NCI-H2171 treated with DMSO at 0.1 percent for 48 hours (cell line): ENCODE results near the gene MYRIP.
"Not testable (repeated sequence)": the region's sequence is repeated elsewhere in the genome, so short reads cannot be mapped to it uniquely, and the experiment has no call there.

Experiments used
- DNase-seq: peaks from one replicate; lab custom pipeline; 2025; lab: John Stamatoyannopoulos, UW

The MYRIP gene

DNA sequence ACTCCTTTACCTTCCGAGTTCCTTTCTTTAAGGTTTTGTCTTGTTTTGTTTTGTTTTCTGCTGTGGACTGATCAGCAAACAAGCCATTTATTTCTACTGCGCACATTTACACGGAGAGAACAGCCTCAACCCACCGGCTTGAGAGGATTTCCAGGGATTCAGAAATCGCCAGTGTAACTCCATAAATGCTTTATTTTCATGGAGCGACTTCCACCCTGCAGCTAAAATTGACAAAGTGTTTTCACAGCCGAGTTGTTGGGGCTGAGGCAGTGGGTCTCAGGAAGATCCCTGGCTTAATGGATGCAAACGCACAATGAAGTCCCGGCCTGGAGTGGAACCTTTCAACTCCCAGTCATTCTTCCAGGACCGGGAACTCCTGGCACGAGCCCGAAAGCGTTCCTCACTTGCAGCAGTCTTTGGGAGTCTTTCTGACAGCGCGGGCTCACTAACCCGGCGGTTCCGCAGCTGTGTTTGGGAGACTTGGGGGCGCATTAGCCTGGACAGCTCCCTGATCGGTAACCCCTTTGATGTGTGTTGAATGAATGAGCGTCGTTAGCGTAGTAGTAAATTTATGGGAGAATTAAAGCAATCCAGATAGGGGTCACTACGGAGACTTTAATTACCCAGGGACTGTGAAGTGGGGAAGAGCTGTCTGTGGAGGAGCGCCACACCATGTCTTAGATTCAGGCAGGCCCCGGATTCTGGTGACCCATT lies 785 bp upstream of the MYRIP start:
- DNase-seq = peak; percentile 29

DNA sequence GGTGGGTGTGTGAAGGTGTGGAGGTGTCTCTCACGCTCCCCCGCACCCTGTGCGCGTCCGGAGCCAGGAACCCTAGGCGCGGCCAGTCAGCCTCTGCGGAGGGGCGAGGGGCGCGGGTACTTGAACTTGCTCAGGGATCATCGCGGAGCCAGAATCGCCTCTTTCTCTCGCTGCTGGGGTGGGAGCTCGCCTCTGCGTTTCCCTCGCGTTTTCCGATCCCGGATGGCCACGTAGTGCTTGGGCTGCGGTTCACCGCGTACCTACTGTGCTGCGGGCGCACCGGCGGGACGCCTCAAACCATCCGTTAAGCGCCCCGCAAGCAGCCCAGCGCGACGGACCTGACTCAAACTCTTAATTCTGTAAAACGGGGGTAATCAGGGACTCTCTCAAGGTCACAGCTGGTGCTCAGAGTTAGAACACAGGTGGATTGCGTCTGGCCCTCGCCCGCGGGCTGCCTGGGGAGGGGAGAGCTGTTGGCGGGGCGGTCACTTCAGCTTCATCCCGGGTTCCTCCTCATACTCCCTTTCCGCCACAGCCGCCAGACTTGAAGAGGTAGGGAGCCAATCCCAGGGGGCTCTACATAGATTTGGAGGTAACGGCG lies 686 bp downstream of the MYRIP start:
- DNase-seq = no peak

DNA sequence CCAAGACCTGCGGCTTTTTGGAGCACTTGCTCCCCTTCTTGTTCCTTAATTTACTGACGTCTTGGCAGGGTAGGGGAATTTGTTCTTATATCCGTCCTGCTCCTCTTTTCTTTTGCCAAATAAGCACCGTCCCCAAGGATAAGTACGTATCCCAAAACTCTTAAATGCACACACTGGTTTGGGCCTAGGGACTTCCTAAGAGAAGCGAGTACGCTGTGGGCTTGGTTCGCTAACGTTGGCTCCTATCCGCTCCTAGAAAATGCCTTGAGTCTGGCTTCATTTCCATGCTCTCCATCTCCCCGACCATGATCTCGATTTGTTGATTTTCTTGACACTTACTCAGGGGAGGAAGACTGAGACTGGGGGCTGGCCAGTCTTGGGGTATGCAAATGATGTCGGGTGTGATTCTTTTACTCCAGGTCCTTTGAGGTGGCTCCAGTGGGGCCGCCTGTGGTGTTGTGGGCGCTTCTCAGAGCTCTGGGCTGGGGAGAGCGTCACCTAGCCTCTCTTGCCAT lies 1.3 kb downstream of the MYRIP start:
- DNase-seq = no peak

DNA sequence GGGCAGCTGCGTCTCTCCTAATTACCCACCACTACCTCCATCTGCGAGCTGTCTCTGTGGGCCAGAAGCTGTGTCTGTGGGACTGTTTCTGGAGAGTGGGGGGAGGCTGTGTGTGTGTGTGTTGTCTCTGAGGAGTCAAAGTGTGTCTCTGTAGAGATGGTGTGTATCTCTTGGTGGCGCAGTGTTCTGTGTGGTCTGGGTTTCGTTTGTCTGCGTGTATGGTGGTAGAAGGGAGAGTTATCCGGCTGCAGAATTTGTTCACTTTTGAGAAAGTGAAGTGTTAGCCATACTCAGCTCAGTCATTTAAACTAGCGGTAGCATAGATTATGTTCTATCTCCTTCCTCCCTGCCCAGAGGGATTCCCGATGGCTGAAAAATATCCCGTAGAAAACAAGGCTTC lies 2.2 kb downstream of the MYRIP start:
- no peak for DNase-seq

DNA sequence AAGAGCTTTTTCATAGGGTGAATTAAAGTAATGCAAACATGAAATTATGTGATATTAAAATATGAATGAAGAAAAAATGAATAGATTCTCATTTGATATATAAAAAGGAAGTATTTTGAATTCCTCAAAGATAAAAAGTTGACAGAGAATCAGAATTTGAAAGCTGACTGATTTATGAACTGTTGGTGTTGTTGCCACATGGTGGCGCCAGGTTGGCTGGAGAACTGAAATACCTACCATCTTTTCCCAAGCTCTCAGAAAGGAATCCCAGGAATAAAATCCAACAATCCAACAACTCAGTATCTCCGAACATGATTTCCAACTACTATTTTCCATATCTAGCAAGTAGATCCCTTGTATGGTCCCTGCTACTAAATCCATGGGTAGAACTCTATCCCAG lies 3.1 kb downstream of the MYRIP start:
- no peak for DNase-seq

DNA sequence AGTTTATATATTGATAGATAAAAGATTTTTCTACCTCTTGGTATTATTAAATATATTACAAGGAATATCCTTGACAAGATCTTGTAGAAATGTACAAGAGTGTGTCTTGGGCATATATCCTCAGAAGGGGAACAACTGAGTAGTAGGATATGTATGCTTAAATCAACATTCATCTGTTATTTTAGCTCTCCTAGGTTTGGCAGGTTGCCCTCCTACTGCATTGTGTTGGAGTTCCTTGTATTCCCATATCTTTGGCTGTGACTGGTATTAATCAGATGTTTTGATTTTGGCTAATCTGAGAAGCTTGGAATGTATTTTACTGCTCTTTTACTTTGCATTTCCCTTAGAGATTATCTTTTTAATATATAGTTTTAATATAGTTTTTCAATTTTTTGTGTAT lies 4.6 kb downstream of the MYRIP start:
- no peak for DNase-seq

DNA sequence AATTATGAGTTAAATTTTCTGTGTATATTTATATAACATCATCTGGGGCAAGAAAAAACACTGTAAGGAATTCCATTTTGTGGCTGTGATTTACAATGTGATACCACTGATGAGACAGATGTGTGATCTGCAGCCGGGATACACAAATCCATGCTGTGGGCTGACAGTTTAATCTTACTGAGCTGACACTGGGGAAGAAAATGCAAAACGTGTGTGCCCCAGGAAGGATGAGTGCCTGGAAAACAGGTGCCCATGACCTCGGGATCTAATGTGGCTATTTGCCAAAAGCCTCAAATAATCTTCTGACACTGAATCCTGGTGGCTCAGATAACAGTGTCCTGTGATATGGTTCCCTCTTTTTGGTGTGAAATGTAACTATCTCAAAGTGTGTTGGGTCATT lies 10.5 kb downstream of the MYRIP start:
- peak; percentile 19 for DNase-seq

DNA sequence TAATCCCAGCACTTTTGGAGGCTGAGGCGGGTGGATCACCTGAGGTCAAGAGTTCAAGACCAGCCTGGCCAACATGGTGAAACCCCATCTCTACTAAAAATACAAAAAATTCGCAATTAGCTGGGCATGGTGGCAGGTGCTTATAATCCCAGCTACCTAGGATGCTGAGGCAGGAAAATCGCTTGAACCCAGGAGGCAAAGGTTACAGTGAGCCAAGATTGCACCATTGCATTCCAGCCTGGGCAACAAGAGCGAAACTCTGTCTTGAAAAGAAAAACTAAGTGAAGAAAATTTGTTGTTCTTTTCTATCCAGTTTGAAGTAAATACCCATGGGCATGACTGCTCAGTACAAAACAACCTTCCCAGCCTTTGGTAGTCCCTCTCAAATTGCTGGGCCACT lies 24.4 kb downstream of the MYRIP start:
- not testable (repeated sequence) for DNase-seq

DNA sequence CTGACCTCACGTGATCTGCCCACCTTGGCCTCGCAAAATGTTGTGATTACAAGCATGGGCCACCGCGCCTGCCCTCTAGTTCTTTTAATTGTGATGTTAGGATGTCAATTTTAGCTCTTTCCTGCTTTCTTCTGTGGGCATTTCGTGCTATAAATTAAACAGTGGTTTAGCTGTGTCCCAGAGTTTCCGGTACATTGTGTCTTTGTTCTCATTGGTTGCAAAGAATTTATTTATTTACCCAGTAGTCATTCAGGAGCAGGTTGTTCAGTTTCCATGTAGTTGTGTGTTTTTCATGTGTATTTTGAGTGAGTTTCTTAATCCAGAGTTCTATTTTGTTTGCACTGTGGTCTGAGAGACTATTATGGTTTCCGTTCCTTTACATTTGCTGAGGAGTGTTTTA lies 30.1 kb downstream of the MYRIP start:
- DNase-seq = no peak

DNA sequence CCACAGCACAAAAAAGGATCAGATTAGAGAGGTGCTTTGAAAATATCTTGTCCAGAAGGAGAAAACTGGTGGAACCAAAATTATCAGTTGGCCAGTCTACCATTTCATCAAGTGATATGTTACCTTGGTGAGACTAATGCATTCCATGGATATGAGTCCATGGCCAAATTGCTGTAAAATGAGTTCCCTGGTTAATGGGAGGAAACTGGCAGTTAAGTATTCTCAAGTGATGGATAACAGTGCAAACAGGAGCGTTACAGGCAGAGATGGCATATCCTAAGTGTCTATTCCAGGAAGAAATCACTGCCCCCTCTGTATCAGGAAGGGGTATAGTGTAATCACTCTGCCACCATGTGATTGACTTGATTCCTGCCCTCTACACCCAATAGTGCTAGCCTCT lies 34.0 kb downstream of the MYRIP start:
- no peak for DNase-seq

DNA sequence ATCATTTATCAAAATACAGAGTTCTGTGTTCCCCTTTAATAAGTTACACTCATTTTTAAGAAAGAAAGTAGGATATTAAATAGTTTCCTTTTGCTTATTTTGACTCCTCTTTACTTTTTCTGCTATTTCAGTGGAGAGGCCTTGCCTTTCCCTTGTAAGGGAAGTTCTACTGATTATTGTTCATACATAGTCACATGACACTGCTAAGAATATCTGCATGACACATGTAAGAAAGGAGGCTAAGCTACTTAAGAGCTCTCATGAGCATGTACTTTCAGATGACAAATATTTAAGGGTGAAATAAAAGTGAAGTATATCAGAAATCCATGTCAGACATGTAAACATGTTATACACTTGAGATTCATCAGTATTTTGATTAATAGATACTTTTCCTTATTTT lies 39.0 kb downstream of the MYRIP start:
- DNase-seq = no peak

DNA sequence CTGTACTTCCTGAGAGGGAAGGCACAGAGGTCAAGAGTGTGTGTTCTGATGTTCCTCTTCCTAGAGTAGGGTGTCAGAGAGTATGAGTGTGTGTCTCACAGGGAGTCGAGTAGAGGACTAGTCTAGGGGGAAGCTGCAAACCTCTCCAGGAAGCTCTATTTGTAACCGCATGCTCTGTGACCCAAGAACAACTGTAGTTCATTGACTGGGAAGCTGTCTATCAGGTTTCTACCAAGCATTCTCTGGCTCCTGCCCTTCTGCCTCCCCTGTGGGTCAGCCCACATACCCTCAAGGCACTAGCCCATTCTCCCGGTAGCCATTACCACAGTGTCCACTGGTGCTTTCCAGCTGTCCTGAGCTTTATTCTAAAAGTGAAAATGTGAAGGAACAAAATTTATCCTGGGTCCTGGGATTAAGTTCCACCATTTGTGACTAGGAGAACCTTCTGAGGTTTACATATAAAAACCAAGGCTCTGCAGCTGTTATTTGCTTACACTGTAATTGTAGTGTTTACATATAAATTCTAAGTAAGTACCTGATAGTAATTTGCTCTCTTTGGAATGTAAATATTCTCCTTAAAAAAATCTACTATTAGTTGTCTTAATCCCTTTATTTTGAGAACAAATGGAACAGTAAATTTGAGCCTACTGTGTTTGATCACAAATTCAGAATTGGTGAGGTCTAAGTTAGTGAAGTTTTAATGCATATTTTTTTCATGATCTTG lies 40.7 kb downstream of the MYRIP start:
- no peak for DNase-seq

DNA sequence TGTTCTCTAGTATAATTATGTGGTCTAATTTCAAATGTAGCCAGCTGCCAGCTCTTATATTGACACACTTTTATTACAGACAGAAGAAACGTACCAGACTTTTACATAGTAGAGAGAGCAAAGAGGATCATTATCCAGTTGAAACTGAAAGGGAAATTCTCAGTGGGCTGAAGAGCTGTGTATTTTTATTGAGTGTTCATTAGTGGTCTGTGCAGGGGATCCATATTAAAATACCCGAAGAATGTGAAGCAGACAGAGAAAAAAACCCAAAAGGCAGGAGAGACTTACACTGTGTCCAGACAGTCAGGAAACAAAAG lies 41.3 kb downstream of the MYRIP start:
- DNase-seq = peak; percentile 1

DNA sequence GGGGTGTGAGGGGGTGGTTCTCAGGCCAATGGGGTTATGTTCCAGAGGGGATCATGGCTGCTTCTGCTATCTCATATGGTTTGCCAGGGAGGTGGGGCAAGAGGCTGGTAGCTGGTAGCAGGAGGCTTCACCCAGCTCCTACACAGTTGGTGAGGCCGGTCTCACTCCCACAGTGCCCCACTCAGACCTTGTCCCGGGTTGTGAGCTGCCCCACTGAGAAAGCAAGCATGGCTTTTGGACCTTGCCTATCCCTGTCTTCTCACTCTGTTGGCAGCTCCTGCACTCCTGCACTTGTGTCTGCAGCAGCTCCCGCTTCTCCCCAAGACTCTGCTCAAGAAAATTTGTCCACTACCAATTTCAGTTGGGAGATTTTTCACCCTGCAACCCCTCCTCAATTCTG lies 46.1 kb downstream of the MYRIP start:
- no peak for DNase-seq

DNA sequence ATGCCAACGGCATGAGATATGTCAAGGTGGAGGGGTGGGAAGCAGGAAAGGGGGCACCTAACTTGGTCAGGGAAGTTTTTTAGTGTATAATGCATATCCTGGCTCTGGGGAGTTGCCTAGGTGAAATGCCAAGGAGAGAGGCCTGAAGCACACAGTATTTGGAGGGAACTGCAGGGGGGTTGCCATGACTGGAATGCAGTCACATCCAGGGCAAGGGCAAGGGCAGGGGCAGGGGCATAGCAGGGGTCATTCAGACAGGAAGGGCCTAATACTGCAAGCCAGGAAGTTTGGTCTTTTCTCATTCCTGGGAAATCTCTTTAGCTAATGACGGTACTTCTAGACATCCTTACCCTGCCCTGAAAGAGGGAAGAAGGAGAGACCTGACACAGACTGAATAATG lies 60.5 kb downstream of the MYRIP start:
- DNase-seq = no peak

DNA sequence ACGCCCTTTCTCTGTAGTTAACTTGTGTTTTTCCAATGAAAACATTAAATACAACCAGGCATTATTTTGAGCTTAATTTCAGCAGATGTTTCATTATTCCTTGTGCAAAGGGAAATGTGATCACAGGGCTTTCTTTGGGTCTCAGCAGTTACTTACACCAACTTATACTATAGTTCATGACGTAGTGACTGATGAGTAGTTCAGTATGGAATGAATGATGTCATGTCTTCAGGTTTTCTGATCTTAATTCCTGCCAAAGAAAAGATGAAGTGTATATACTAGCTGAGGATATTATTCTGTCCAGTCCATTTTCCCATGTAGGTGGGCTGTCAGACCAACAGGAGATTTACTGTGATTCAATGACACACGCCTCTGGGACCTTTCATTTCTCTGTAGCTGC lies 61.3 kb downstream of the MYRIP start:
- DNase-seq = no peak

DNA sequence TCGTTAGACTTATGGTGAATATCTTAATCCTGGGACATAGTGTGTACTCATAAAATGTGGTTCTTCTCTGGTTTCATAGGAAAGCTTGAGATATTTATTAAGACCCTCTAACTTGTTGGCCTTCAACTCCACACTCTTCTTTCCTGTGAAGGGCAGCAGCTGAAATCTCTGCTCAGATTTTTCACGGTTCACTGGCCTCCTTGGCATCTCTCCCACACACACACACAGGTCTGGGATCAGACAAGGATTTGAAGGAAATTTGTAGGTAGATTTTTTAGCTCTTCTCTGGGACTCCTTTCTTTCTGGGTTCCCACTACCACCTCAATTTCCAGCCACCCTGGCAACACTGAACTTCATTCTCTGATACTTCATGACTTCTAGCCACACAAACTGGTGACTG lies 70.2 kb downstream of the MYRIP start:
- peak; percentile 24 for DNase-seq

DNA sequence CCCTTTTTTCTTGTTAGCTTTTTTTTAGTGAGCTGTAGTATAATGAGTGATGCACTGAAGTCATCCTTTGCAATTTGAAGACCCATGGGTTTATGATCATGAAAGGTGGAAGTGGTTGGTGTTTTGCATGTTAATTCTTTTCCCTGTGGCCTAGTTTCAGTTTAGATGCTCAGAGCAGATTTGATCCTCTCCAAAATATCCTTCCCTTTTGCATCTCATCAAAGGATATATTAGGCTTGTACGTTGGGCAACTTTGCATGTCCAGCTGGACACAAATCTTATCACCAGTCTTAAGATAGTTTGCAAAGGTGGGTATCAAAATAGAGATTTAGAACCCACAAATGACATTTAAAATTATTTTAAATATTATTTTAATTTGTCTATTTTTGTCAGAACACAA lies 72.7 kb downstream of the MYRIP start:
- no peak for DNase-seq

DNA sequence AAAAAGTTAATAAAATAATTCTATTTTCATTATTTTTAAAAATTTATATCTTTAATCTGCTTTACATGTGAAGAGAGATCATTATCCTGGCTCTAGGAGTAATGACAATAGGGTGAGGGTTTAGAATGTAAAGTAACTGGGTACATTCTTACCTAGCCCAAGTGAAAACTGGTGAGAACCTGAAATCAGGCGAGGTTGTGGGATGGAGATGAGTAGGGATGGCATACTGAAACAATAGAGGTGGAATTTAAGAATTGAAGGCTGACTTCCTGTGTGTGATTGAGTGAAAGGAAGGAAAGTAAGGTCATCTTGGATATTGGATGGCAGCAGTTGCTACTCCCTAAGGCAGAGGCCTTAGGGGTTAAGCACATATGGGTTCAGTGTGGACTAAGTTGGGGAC lies 82.7 kb downstream of the MYRIP start:
- no peak for DNase-seq

DNA sequence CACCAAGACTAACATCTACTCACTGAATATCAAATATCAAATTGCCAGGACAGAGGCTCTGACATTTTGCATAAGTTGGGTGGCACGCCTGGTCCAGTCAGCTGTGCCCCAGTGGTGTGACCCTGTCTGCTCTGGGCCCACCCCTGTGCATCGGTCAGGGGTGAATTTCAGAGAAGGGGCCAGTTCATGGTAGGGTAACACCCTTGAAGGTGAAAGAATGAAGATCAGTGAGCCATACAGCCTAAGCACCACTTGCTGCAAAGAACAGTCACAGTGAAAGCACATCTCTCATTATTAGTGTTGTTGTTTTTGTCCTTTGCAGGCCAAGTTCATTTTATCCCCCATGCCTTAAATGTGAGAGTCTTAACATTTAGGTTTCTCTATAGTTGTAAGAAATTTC lies 86.8 kb downstream of the MYRIP start:
- no peak for DNase-seq

DNA sequence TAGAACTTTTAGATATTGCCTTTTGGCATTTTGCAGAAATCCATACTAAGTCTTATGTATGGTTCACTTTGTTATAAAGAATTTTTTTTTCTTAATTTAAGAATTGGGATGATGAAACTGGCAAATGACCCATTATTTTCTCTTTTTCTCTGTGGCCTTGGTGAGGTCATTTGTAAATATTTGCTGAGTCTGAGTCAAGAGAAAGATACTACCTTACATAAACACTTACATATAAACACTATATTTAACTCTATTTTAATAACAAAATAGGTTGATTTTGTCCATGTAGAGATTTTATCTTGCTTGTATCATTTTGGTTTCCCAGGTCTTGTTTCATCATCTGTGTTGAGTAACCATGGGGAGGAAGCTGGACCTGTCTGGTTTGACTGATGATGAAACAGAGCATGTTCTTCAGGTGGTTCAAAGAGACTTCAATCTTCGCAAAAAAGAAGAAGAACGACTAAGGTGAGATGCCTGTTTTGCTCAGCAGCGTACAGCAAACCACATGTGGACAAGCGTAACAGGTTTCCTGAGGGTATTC lies 91.1 kb downstream of the MYRIP start:
- DNase-seq = no peak

DNA sequence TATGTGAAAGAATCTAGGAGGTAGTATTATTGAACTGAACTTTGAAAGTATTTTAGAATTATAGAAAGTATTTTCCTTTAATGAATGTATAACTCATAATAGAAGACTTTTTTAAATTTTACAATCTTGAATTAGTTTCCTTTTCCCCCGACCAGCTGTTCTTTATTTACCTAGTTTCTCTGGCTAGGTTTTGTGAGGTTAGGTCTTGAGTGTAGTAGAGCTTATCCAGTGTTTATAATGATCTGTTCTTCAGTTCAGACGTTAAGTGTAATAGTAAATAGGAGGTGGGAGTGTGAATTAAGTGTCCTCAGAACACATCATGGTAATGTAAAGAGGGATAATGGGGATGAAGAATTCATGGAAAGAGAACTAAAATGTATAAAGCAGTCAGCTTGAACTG lies 93.8 kb downstream of the MYRIP start:
- DNase-seq = no peak

DNA sequence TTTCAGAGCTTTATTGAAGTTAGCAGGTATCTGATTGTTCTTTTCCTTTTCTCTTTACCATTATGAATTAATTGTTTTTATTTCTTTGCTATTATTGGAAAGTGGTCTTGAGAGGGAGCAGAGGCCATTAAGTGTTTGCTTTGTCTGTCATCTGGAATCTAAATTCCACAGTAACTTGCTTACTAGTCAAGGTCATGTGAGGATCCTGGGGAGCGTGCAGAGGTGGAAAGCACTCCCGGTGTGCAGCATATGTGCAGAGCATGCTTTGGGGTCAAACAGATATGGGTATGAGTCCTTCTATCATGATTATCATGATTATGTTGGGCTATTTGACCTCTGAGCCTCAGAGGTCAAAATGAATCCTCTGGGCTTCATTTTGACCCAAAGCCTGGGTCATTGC lies 96.4 kb downstream of the MYRIP start:
- no peak for DNase-seq
